K562 (cell line): ENCODE measurements around the gene PTOV1. TPM values are rescaled to one million over a fixed set of nuclear protein-coding genes. Genes with fewer than 3 reads are reported as not detected.
A peak's percentile ranks its signal among the peaks of the same experiment; 100 is the strongest.

ENCODE experiments used
- BACH1 ChIP-seq: fragments of 200-800 bp; sonication (Bioruptor generic); IDR thresholded peaks from 2 replicates; pipeline ENCODE4 v1.6.1; 2016; ENCODE audit warnings: missing genetic modification characterization, missing compliant biosample characterization
- CSDE1 ChIP-seq, 2 experiments: fragments of 450-650 bp; IDR thresholded peaks; 2 replicates each; pipeline ENCODE4 v1.6.1; 2016; ENCODE audit warnings: mild to moderate bottlenecking in 1 of 2
- EGR1 ChIP-seq: fragments of 450-650 bp; conservative IDR thresholded peaks from 2 replicates; pipeline ENCODE4 v1.6.1; 2017; ENCODE audit warnings: mild to moderate bottlenecking
- MED1 ChIP-seq: sonication (generic); formaldehyde crosslinking; IDR thresholded peaks from 2 replicates; pipeline ENCODE4 v1.8.1; 2023; ENCODE audit warnings: missing genetic modification reagents, borderline replicate concordance
- MEIS2 ChIP-seq: fragments of 450-650 bp; IDR thresholded peaks from 2 replicates; pipeline ENCODE4 v1.6.1; 2014; ENCODE audit warnings: mild to moderate bottlenecking; ENCODE audit not compliant: partially characterized antibody
- MTA1 ChIP-seq: fragments of 450-650 bp; IDR thresholded peaks from 2 replicates; pipeline ENCODE4 v1.6.1; 2017; ENCODE audit warnings: borderline replicate concordance
- MXI1 ChIP-seq: IDR thresholded peaks from 2 replicates; pipeline ENCODE4 v1.6.1; 2011; ENCODE audit warnings: low read depth, mild to moderate bottlenecking, improper control_type of control experiment, low read length
- NR2C2 ChIP-seq, 2 experiments: fragments of 200-800 bp in 1 of 2; sonication (Bioruptor generic) in 1 of 2; sonication (generic) in 1 of 2; formaldehyde crosslinking in 1 of 2; IDR thresholded peaks; 2 replicates each; pipeline versions ENCODE4 v1.6.1 to v1.8.0; 2016 to 2022; ENCODE audit warnings: mild to moderate bottlenecking in 1 of 2, missing compliant biosample characterization in 1 of 2, missing genetic modification characterization in 1 of 2, missing genetic modification reagents in 1 of 2
- NRF1 ChIP-seq, 2 experiments: fragments of 450-650 bp; IDR thresholded peaks in 1 of 2; conservative IDR thresholded peaks in 1 of 2; 2 replicates each; pipeline ENCODE4 v1.6.1; 2014; ENCODE audit warnings: mild to moderate bottlenecking in 2 of 2
- PHB2 ChIP-seq: fragments of 450-650 bp; IDR thresholded peaks from 2 replicates; pipeline ENCODE4 v1.6.1; 2017; ENCODE audit warnings: low read depth
- PTRF ChIP-seq: fragments of 450-650 bp; IDR thresholded peaks from 2 replicates; pipeline ENCODE4 v1.6.1; 2016; ENCODE audit warnings: mild to moderate bottlenecking, missing genetic modification characterization, missing compliant biosample characterization
- SAP30 ChIP-seq: fragments of 200-600 bp; sonication (generic); IDR thresholded peaks from 2 replicates; pipeline ENCODE4 v1.6.1; 2012; ENCODE audit warnings: borderline replicate concordance, low read depth, mild to moderate bottlenecking, moderate library complexity, low read length, control low read depth, inconsistent platforms; ENCODE audit not compliant: insufficient read depth, poor library complexity, severe bottlenecking
- USF2 ChIP-seq: sonication (generic); formaldehyde crosslinking; IDR thresholded peaks from 2 replicates; pipeline ENCODE4 v1.5.0; 2020; ENCODE audit warnings: missing genetic modification reagents
- ZBTB12 ChIP-seq: fragments of 250-450 bp; sonication (Bioruptor Pico); IDR thresholded peaks from 2 replicates; pipeline ENCODE4 v1.4.0; 2020
- ZNF3 ChIP-seq: fragments of 250-450 bp; sonication (Bioruptor Pico); IDR thresholded peaks from 2 replicates; pipeline ENCODE4 v1.5.0; 2021; ENCODE audit warnings: mild to moderate bottlenecking, moderate library complexity
- ZNF408 ChIP-seq: fragments of 250-450 bp; sonication (Bioruptor Pico); IDR thresholded peaks from 2 replicates; pipeline ENCODE4 v1.4.0; 2020; ENCODE audit warnings: low read depth, mild to moderate bottlenecking, moderate library complexity
- polyA plus RNA-seq, 8 experiments: library from polyadenylated mRNA; depleted of rRNA in 4 of 8; stranded (reverse) in 5 of 8; unstranded in 3 of 8; fragments of >200 nt; fragmentation: Nextera tagmentation in 2 of 8; fragmentation: Illumina TruSeq in 1 of 8; extraction: Ambion mirVana in 2 of 8; extraction: Trizol in 1 of 8; gene quantifications; 2 replicates each; pipeline versions ENCODE4 v1.2.1 to v1.2.3, GENCODE V29; 2011 to 2014; ENCODE audit warnings: inconsistent platforms in 1 of 8, missing spikeins in 1 of 8
- total RNA-seq, 7 experiments: library from RNA; depleted of rRNA in 6 of 7; stranded (reverse); fragments of >200 nt in 6 of 7; fragmentation: Illumina TruSeq in 2 of 7; extraction: Trizol in 2 of 7; gene quantifications; 2 replicates each; pipeline versions ENCODE4 v1.2.1 to v1.2.3, GENCODE V29; 2011 to 2021; ENCODE audit warnings: low replicate concordance in 1 of 7
- TF ChIP-seq, protein P1 (sequence below): fragments of 200-400 bp; formaldehyde crosslinking; IDR thresholded peaks from 2 replicates; pipeline ENCODE4 v1.6.1; 2017; ENCODE audit warnings: mild to moderate bottlenecking, low read depth, low read length, moderate library complexity
- TF ChIP-seq, protein P2 (sequence below): sonication (generic); formaldehyde crosslinking; IDR thresholded peaks from 2 replicates; pipeline ENCODE4 v1.8.1; 2023; ENCODE audit warnings: missing genetic modification reagents, mild to moderate bottlenecking, borderline replicate concordance

PTOV1 gene
- total and polyA plus RNA-seq, 9 of the 15 experiments (the other 6 are each of a cell fraction or from before 2014, with no cell fraction given): 4.9 to 169 (median 43.5) TPM

DNA sequence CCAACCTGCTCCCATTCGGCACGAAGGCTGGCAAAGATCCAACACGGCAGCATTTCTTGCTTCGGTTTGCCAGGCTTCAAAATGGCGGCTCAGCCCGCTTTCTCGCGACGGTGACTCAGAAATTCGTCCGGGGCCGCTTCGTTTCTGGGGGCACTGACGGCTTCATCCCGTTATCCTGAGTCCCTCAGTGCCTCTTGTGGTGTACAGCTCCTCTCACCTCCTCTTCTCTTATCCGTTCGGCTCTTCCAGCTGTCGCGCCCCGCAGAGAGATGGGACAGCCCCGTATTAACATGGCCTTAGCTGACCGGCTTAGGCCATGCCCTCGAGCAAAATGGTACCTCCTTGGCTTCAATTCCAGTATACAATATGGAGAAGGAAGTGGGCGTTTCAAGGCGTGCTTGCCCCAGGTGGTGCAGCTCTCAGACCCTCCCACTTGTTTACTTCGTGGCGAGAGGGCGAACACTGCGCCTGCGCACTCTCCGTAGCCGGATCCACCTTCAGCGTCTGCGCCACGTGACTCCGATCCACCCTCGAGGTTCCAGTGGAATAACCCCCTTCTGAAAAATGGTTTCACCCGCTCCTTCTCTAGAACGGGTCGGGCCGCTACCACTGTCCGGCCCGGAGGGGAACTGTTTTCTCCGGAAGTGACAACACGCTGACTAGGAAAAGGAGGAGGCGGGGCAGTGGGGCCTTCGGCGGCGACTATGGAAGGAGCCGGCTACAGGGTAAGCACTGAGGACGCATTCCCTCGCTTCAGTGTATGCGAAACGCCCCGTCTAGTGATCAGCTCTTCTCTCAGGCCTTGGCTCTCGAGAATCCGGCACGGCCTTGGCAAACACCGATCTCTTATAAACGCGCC lies 26.3 kb downstream of the PTOV1 start, which contains the start of the genes AKT1S1 and TBC1D17 (continued):
- peak; percentile 85; the same call in 1 of the 2 replicates for TF ChIP-seq BACH1
- TF ChIP-seq USF2 (CRISPR knock-in tag): peak; percentile 99
- TF ChIP-seq NRF1 (conservative IDR thresholded peaks at IDR 0.05 in 1 of 2, IDR thresholded peaks at IDR 0.05 in 1 of 2): peak; percentile 98 to 99
- TF ChIP-seq PHB2: no peak
- TF ChIP-seq NR2C2 (CRISPR knock-in tag; IDR thresholded peaks at IDR 0.05): no peak
- TF ChIP-seq NR2C2 (tag; IDR thresholded peaks at IDR 0.05): peak; percentile 95
- TF ChIP-seq, protein P1, sequence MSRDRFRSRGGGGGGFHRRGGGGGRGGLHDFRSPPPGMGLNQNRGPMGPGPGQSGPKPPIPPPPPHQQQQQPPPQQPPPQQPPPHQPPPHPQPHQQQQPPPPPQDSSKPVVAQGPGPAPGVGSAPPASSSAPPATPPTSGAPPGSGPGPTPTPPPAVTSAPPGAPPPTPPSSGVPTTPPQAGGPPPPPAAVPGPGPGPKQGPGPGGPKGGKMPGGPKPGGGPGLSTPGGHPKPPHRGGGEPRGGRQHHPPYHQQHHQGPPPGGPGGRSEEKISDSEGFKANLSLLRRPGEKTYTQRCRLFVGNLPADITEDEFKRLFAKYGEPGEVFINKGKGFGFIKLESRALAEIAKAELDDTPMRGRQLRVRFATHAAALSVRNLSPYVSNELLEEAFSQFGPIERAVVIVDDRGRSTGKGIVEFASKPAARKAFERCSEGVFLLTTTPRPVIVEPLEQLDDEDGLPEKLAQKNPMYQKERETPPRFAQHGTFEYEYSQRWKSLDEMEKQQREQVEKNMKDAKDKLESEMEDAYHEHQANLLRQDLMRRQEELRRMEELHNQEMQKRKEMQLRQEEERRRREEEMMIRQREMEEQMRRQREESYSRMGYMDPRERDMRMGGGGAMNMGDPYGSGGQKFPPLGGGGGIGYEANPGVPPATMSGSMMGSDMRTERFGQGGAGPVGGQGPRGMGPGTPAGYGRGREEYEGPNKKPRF: no peak
- no peak for TF ChIP-seq ZNF408
- TF ChIP-seq, protein P2, sequence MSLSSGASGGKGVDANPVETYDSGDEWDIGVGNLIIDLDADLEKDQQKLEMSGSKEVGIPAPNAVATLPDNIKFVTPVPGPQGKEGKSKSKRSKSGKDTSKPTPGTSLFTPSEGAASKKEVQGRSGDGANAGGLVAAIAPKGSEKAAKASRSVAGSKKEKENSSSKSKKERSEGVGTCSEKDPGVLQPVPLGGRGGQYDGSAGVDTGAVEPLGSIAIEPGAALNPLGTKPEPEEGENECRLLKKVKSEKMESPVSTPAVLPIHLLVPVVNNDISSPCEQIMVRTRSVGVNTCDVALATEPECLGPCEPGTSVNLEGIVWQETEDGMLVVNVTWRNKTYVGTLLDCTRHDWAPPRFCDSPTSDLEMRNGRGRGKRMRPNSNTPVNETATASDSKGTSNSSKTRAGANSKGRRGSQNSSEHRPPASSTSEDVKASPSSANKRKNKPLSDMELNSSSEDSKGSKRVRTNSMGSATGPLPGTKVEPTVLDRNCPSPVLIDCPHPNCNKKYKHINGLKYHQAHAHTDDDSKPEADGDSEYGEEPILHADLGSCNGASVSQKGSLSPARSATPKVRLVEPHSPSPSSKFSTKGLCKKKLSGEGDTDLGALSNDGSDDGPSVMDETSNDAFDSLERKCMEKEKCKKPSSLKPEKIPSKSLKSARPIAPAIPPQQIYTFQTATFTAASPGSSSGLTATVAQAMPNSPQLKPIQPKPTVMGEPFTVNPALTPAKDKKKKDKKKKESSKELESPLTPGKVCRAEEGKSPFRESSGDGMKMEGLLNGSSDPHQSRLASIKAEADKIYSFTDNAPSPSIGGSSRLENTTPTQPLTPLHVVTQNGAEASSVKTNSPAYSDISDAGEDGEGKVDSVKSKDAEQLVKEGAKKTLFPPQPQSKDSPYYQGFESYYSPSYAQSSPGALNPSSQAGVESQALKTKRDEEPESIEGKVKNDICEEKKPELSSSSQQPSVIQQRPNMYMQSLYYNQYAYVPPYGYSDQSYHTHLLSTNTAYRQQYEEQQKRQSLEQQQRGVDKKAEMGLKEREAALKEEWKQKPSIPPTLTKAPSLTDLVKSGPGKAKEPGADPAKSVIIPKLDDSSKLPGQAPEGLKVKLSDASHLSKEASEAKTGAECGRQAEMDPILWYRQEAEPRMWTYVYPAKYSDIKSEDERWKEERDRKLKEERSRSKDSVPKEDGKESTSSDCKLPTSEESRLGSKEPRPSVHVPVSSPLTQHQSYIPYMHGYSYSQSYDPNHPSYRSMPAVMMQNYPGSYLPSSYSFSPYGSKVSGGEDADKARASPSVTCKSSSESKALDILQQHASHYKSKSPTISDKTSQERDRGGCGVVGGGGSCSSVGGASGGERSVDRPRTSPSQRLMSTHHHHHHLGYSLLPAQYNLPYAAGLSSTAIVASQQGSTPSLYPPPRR: no peak
- no peak for TF ChIP-seq MTA1
- TF ChIP-seq PTRF (tag): no peak
- TF ChIP-seq CSDE1 (IDR thresholded peaks at IDR 0.05): peak in 1 of 2 experiments; percentile 91; a peak in 2 of 4 replicates
- peak; percentile 80 for TF ChIP-seq MEIS2
- peak; percentile 83 for TF ChIP-seq EGR1
- no peak for TF ChIP-seq SAP30
- no peak for TF ChIP-seq MED1 (CRISPR knock-in tag)
- TF ChIP-seq ZNF3 (CRISPR knock-in tag): no peak
- peak; percentile 92 for TF ChIP-seq ZBTB12 (CRISPR knock-in tag)
- TF ChIP-seq MXI1: peak; percentile 73
